Epithelial cell of esophagus (primary cell): ENCODE results near the gene HIPK2.

Experiments
- DNase-seq: peaks from one replicate; pipeline ENCODE4 v3.0.0; 2010; ENCODE audit warnings: low read depth
- H3K4me3 ChIP-seq: 2 replicates; pipeline ENCODE4 v1.5.1; 2011; ENCODE audit warnings: mild to moderate bottlenecking, low read length, control low read depth
- CTCF ChIP-seq: IDR thresholded peaks from 2 replicates; pipeline ENCODE4 v1.5.1; 2011; ENCODE audit warnings: low read depth, mild to moderate bottlenecking, low read length, control low read depth, inconsistent platforms; ENCODE audit not compliant: insufficient read depth; ENCODE audit errors: missing control alignments

HIPK2 gene

GRCh38 chr7:139682136-139683013 is 95.4 kb downstream of the HIPK2 start:
- no peak for TF ChIP-seq CTCF
- H3K4me3 ChIP-seq: no peak overlapping the region
- DNase-seq: peak; percentile 94

- no peak for TF ChIP-seq CTCF
- H3K4me3 ChIP-seq: no peak overlapping the region
- no peak for DNase-seq
These were observed 96.0 kb downstream of the HIPK2 start for GRCh38 chr7:139681812-139682135.

GRCh38 chr7:139681463-139681755 is 96.4 kb downstream of the HIPK2 start:
- no peak for TF ChIP-seq CTCF
- DNase-seq: no peak

GRCh38 chr7:139680676-139681462 is 96.9 kb downstream of the HIPK2 start:
- no peak overlapping the region for H3K4me3 ChIP-seq
- TF ChIP-seq CTCF: no peak
- DNase-seq: peak; percentile 98

More at GRCh38 chr7:139681463-139681755, 96.4 kb downstream of the HIPK2 start:
- H3K4me3 ChIP-seq: no peak overlapping the region

- H3K4me3 ChIP-seq: no peak overlapping the region
- no peak for TF ChIP-seq CTCF
- DNase-seq: no peak
These were observed 97.8 kb downstream of the HIPK2 start for GRCh38 chr7:139679731-139680594.

GRCh38 chr7:139676390-139676789 is 101.4 kb downstream of the HIPK2 start:
- no peak for TF ChIP-seq CTCF
- DNase-seq: no peak
- H3K4me3 ChIP-seq: no peak overlapping the region
